ENCODE results near the gene WBP1.
A peak's percentile ranks its signal among the peaks of the same experiment; 100 is the strongest.

WBP1 gene

GRCh38 chr2:74421221-74421870 lies 36.9 kb upstream of the WBP1 start, which contains the start of the genes C2orf81 and WDR54:
Gene C2orf81 (minus strand): TSS chr2:74421619. CDS start chr2:74421560, 59 bp downstream.
Gene WDR54 (plus strand): TSS chr2:74421730. CDS start chr2:74422154, 424 bp downstream.
- peak; percentile 87 to 89 for DNase-seq (ENCODE audit: low read depth in 2 of 2)
- no peak for TF ChIP-seq CTCF (IDR thresholded peaks at IDR 0.05; ENCODE audit: low read depth, low read length)
- H3K4me3 ChIP-seq (replicated peaks in 1 of 2; ENCODE audit: low read depth in 2 of 2, low read length in 2 of 2): peak within 1 kb of the TSS; percentile 81 to 83

DNA sequence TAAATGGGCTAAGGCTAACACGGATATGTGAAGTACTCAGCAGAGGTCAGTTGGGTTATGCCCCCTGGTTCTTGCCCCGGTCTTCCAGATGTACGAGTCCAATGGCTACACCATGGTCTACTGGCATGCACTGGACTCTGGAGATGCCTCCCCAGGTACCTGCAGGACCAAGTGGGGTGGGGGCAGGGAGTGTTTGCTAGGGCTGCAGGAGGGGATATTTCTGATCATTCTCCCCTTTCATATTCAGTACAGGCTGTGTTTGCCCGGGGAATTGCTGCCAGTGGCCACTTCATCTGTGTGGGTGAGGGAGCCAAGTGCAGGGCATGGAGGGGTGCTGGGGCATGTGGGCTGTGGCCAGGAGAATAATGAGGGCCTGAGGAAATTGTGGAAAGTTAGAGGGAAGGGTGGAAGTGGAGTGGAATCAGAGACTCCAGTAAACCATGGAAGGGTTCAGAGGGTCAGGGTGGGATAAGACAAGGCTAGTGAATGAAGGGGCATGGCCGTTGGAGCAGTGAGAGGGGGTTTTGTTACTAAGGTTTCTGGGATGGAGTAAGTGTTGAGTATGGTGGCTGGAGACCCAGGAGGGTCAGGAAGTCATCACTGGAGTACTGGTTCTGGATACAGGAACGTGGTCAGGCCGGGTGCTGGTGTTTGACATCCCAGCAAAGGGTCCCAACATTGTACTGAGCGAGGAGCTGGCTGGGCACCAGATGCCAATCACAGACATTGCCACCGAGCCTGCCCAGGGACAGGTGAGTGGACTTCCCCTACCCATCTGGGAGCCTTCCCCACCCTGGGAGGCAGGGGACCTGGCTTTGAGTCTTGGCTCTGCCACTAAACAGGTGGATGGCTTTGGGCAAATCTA lies 34.8 kb upstream of the WBP1 start:
- H3K4me3 ChIP-seq (replicated peaks in 1 of 2; ENCODE audit: low read depth in 2 of 2, low read length in 2 of 2): no peak overlapping the region
- TF ChIP-seq CTCF (IDR thresholded peaks at IDR 0.05; ENCODE audit: low read depth, low read length): no peak
- no peak for DNase-seq (ENCODE audit: low read depth in 2 of 2)

DNA sequence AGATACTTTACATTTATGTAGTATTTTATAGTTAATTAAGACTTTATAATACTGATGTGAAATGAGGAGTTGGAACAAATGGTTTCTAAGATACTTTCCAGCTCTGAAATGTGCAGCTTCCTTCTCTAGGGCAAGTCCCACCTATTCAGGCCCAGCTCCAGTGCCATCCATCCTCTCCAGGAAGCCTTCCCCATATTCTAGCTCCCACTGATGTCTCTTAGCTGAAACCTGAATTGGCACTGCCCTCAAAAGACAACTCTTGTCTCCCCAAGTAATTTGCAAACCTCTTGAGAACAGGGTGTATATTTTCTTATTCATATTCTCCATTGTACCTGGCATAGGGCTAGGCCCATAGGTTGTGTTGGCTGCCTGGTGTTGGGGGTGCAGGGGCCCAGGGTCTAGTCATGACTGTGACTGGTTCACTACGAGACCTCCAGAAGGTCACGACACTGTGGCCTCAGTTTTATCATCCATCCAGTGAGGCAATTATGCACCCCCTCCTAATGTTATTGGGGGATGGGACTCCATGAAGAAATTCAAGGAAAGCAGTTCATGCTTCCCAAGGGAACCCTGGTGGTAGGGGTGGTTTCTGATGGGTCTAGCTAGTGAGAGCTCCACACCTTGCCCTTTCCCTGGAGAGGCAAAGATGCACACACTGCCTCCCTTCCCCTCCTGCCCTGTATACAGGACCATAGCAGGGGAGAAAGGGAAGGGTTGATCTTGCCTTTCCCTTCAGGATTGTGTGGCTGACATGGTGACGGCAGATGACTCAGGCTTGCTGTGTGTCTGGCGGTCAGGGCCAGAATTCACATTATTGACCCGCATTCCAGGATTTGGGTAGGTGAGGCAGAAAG lies 33.9 kb upstream of the WBP1 start:
- no peak overlapping the region for H3K4me3 ChIP-seq (replicated peaks in 1 of 2; ENCODE audit: low read depth in 2 of 2, low read length in 2 of 2)
- TF ChIP-seq CTCF (IDR thresholded peaks at IDR 0.05; ENCODE audit: low read depth, low read length): no peak
- DNase-seq (ENCODE audit: low read depth in 2 of 2): no peak

- no peak for DNase-seq (ENCODE audit: low read depth in 2 of 2)
- no peak for TF ChIP-seq CTCF (IDR thresholded peaks at IDR 0.05; ENCODE audit: low read depth, low read length)
- H3K4me3 ChIP-seq (replicated peaks in 1 of 2; ENCODE audit: low read depth in 2 of 2, low read length in 2 of 2): no peak overlapping the region
Observed at GRCh38 chr2:74424995-74425406, 33.2 kb upstream of the WBP1 start.

GRCh38 chr2:74425523-74425922 lies 32.7 kb upstream of the WBP1 start:
- no peak for DNase-seq (ENCODE audit: low read depth in 2 of 2)
- no peak overlapping the region for H3K4me3 ChIP-seq (replicated peaks in 1 of 2; ENCODE audit: low read depth in 2 of 2, low read length in 2 of 2)
- no peak for TF ChIP-seq CTCF (IDR thresholded peaks at IDR 0.05; ENCODE audit: low read depth, low read length)

- TF ChIP-seq CTCF (IDR thresholded peaks at IDR 0.05; ENCODE audit: low read depth, low read length): no peak
- no peak for DNase-seq (ENCODE audit: low read depth in 2 of 2)
- no peak overlapping the region for H3K4me3 ChIP-seq (replicated peaks in 1 of 2; ENCODE audit: low read depth in 2 of 2, low read length in 2 of 2)
Observed at GRCh38 chr2:74426181-74426758, 32.0 kb upstream of the WBP1 start.
